Astrocyte of the cerebellum (primary cell): ENCODE data around the gene GPR78.
"Not testable (repeated sequence)": the region's sequence is repeated elsewhere in the genome, so short reads cannot be mapped to it uniquely, and the experiment has no call there.

Source experiments
- DNase-seq: peaks from one replicate; pipeline ENCODE4 v3.0.0-alpha.2; 2011; ENCODE audit warnings: low read depth
- H3K4me3 ChIP-seq: 2 replicates; pipeline ENCODE4 v1.5.1; 2011; ENCODE audit warnings: mild to moderate bottlenecking, low read depth, low read length, moderate library complexity
- in situ Hi-C: cut with HindIII; loops from 2 replicates; pipeline ENCODE4 v1.10.0; 2017; ENCODE audit warnings: low sequenced_read_pairs
- TF ChIP-seq, protein P1 (sequence below): IDR thresholded peaks from 2 replicates; pipeline ENCODE4 v1.5.1; 2012; ENCODE audit warnings: low read length, low read depth, moderate library complexity, mild to moderate bottlenecking; ENCODE audit errors: missing control alignments

Gene GPR78

GRCh38 chr4:8618421-8618820, 38.2 kb downstream of the GPR78 start:
- TF ChIP-seq, protein P1, sequence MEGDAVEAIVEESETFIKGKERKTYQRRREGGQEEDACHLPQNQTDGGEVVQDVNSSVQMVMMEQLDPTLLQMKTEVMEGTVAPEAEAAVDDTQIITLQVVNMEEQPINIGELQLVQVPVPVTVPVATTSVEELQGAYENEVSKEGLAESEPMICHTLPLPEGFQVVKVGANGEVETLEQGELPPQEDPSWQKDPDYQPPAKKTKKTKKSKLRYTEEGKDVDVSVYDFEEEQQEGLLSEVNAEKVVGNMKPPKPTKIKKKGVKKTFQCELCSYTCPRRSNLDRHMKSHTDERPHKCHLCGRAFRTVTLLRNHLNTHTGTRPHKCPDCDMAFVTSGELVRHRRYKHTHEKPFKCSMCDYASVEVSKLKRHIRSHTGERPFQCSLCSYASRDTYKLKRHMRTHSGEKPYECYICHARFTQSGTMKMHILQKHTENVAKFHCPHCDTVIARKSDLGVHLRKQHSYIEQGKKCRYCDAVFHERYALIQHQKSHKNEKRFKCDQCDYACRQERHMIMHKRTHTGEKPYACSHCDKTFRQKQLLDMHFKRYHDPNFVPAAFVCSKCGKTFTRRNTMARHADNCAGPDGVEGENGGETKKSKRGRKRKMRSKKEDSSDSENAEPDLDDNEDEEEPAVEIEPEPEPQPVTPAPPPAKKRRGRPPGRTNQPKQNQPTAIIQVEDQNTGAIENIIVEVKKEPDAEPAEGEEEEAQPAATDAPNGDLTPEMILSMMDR, result no peak
- no peak for DNase-seq
- in situ Hi-C loops, result no loop called here
- no peak overlapping the region for H3K4me3 ChIP-seq

- TF ChIP-seq, protein P1, result no peak
- H3K4me3 ChIP-seq, result no peak overlapping the region
- in situ Hi-C loops, result no loop called here
- no peak for DNase-seq
Measured at GRCh38 chr4:8618961-8619720, 38.9 kb downstream of the GPR78 start.

DNA sequence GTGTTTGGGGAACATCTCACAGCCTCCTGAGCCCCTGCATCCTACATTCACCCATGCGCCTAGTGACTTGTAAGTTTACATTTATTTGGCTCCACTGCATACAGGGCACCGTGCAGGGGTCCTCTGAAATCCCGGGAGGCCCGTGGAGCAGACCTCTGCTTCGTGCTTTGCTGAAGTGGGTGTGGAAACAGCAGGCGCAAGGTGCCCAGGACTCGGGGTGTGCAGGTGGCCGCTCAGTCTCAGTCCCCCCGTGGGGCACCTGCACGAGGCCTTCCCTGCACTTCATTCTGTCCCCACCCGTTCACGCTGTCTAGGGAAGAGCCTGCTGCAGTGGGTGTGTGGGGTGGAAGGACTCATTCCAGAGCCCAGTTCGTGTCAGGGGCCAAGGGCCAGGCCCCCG, 40.9 kb downstream of the GPR78 start:
- in situ Hi-C loops, DNase-seq, H3K4me3 ChIP-seq: not testable (repeated sequence)

- H3K4me3 ChIP-seq, DNase-seq, in situ Hi-C loops: not testable (repeated sequence)
Measured at GRCh38 chr4:8624601-8625272, 44.5 kb downstream of the GPR78 start.

DNA sequence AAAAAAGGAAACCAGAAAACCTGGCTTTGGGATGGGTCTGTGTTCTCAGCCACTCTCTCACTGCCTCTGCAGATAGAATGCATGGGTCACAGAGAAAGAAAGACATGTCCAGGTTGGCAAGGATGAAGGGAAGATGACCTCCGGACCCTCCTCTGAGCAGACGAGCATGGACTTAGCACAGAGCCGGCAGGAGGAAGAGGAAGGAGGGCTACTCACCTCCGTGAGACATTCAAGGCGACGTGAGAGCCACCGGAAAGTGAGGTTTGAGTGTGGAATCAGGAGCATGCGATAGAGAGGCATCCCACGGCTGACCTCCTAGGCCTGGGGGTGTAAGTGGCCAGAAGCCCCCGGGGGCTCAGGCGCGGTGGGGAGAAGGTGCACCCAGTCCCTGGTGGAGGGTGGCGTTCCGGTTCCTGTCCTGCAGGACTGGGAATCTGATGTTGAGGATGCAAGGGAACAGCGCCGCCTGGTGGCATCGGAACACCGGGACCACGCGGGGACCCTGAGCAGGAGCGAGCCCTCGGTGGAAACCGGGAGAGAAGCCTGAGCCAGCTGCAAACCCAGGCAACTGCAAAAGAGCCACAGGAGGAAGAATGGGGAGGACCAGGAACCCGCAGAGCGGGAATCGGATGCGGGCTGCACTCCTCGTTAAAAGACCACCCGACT, 50.2 kb downstream of the GPR78 start:
- H3K4me3 ChIP-seq, in situ Hi-C loops, DNase-seq: not testable (repeated sequence)

DNA sequence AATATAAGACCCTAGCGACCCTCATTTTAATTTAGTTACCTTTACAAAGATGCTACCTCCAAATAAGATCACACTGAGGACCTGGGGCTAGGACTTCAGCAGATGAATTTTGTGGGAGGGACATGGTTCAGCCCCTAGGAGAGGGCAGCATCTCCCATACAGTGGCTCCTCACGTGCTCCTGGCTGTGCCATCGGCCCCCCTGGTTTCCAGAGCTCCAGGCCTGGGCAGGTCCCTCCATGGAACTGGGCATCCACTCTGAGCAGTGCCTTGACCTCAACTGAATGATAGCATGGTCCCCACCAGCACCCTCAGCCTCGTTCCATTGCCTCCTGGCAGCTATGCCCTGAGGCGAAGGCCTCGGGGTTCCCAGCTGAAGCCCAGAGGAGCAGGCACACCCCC, 51.7 kb downstream of the GPR78 start:
- H3K4me3 ChIP-seq, in situ Hi-C loops, DNase-seq: not testable (repeated sequence)

- H3K4me3 ChIP-seq, DNase-seq, in situ Hi-C loops: not testable (repeated sequence)
Measured at GRCh38 chr4:8634773-8635172, 54.6 kb downstream of the GPR78 start.

GRCh38 chr4:8635897-8636554, 55.8 kb downstream of the GPR78 start:
- DNase-seq, in situ Hi-C loops, H3K4me3 ChIP-seq: not testable (repeated sequence)
